Activated T-helper 1 cell treated with anti-CD3 and anti-CD28 coated beads, Interleukin-2, amount 50 U/mL, for 16 hours (primary cell): ENCODE results near the gene ZNF236.
"Not testable (repeated sequence)": the region's sequence is repeated elsewhere in the genome, so short reads cannot be mapped to it uniquely, and the experiment has no call there.

Experiments used
- DNase-seq, 2 donors: peaks; one replicate each; pipeline ENCODE4 v3.0.0-alpha.2; 2020; ENCODE audit warnings: low read depth in 1 of 2, low spot score in 1 of 2

Gene ZNF236

GRCh38 chr18:77002496-77002895, 180.1 kb downstream of the ZNF236 start:
- no peak for DNase-seq

- no peak for DNase-seq
Measured at GRCh38 chr18:77003316-77003715, 181.0 kb downstream of the ZNF236 start.

GRCh38 chr18:77004555-77005380, 182.4 kb downstream of the ZNF236 start:
- DNase-seq, result no peak

GRCh38 chr18:77005651-77006195, 183.4 kb downstream of the ZNF236 start:
- no peak for DNase-seq

GRCh38 chr18:77006305-77007175, 184.2 kb downstream of the ZNF236 start:
- no peak for DNase-seq

GRCh38 chr18:77007251-77007650, 184.9 kb downstream of the ZNF236 start:
- DNase-seq, result no peak

- no peak for DNase-seq
Measured at GRCh38 chr18:77008006-77008405, 185.6 kb downstream of the ZNF236 start.

- no peak for DNase-seq
Measured at GRCh38 chr18:77008576-77009315, 186.4 kb downstream of the ZNF236 start.

GRCh38 chr18:77009675-77010074, 187.3 kb downstream of the ZNF236 start:
- DNase-seq, result no peak

- no peak for DNase-seq
Measured at GRCh38 chr18:77012120-77012519, 189.8 kb downstream of the ZNF236 start.

GRCh38 chr18:77012806-77013541, 190.6 kb downstream of the ZNF236 start:
- no peak for DNase-seq

- DNase-seq, result no peak
Measured at GRCh38 chr18:77013811-77014521, 191.6 kb downstream of the ZNF236 start.

GRCh38 chr18:77014538-77014937, 192.2 kb downstream of the ZNF236 start:
- no peak for DNase-seq

GRCh38 chr18:77015169-77015568, 192.8 kb downstream of the ZNF236 start:
- DNase-seq, result no peak

- no peak for DNase-seq
Measured at GRCh38 chr18:77015771-77016710, 193.7 kb downstream of the ZNF236 start.

GRCh38 chr18:77016936-77017335, 194.6 kb downstream of the ZNF236 start:
- DNase-seq, result no peak

- no peak for DNase-seq
Measured at GRCh38 chr18:77017355-77017754, 195.0 kb downstream of the ZNF236 start.

GRCh38 chr18:77018650-77019049, 196.3 kb downstream of the ZNF236 start:
- DNase-seq, result not testable (repeated sequence)

GRCh38 chr18:77019641-77020040, 197.3 kb downstream of the ZNF236 start:
- DNase-seq, result no peak
